Uterus (tissue), 2 donors: ENCODE measurements around the gene EYS.

Source experiments
- POLR2A ChIP-seq, 2 donors: fragments of 450-650 bp; IDR thresholded peaks; one replicate each; pipeline ENCODE4 v1.6.1; 2016; ENCODE audit warnings: antibody characterized with exemption in 2 of 2, mild to moderate bottlenecking in 1 of 2, moderate library complexity in 1 of 2
- TF ChIP-seq, protein P1 (sequence below), 4 experiments: fragments of 200-600 bp in 2 of 4; fragments of 450-650 bp in 2 of 4; sonication (generic) in 2 of 4; IDR thresholded peaks; one replicate each; pipeline ENCODE4 v1.5.1; 2016 to 2019; ENCODE audit warnings: antibody characterized with exemption in 4 of 4, mild to moderate bottlenecking in 2 of 4, moderate library complexity in 1 of 4

DNA sequence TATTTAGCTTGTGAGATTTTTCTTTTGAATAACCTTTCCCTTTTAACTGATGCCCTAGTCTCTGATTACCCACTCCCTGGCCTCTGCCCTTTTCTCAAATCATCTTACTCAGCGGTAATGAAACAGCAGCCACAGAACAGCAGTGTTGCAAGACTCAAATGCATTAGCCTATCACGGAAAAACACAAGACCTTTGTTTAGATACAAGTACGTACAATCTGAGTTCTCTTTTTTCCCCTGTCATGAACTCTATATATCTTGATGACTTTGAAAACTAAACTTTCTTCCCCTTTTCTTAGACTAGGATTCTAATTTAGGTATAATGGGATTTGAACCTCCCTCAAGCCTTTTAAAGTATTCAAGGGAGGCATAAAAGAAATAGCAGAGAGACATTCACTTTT, 1034.9 kb downstream of the EYS start:
- TF ChIP-seq, protein P1, sequence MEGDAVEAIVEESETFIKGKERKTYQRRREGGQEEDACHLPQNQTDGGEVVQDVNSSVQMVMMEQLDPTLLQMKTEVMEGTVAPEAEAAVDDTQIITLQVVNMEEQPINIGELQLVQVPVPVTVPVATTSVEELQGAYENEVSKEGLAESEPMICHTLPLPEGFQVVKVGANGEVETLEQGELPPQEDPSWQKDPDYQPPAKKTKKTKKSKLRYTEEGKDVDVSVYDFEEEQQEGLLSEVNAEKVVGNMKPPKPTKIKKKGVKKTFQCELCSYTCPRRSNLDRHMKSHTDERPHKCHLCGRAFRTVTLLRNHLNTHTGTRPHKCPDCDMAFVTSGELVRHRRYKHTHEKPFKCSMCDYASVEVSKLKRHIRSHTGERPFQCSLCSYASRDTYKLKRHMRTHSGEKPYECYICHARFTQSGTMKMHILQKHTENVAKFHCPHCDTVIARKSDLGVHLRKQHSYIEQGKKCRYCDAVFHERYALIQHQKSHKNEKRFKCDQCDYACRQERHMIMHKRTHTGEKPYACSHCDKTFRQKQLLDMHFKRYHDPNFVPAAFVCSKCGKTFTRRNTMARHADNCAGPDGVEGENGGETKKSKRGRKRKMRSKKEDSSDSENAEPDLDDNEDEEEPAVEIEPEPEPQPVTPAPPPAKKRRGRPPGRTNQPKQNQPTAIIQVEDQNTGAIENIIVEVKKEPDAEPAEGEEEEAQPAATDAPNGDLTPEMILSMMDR (IDR thresholded peaks at IDR 0.05), result no peak
- TF ChIP-seq POLR2A (IDR thresholded peaks at IDR 0.05), result no peak
